GM12873 (cell line): Measurements from ENCODE around the gene IFT81.

Source experiments
- CTCF ChIP-seq: IDR thresholded peaks from 2 replicates; pipeline ENCODE4 v1.5.1; 2012; ENCODE audit warnings: low read depth, mild to moderate bottlenecking, moderate library complexity, low read length, control low read depth; ENCODE audit not compliant: insufficient read depth; ENCODE audit errors: missing control alignments

The IFT81 gene

GRCh38 chr12:110180591-110181005, 56.4 kb downstream of the IFT81 start:
- TF ChIP-seq CTCF, result no peak

- TF ChIP-seq CTCF, result no peak
Observed at GRCh38 chr12:110182281-110182680, 58.1 kb downstream of the IFT81 start.

- no peak for TF ChIP-seq CTCF
Observed at GRCh38 chr12:110183386-110183785, 59.2 kb downstream of the IFT81 start.

GRCh38 chr12:110185626-110186025, 61.5 kb downstream of the IFT81 start:
- no peak for TF ChIP-seq CTCF

- TF ChIP-seq CTCF, result no peak
Observed at GRCh38 chr12:110186059-110186458, 61.9 kb downstream of the IFT81 start.

GRCh38 chr12:110193196-110193595, 69.0 kb downstream of the IFT81 start:
- TF ChIP-seq CTCF, result no peak

- no peak for TF ChIP-seq CTCF
Observed at GRCh38 chr12:110197003-110197402, 72.8 kb downstream of the IFT81 start.
